Kasumi-1 (cell line): Measurements from ENCODE around the gene MFAP4.

Source experiments
- DNase-seq, 2 experiments: peaks; one replicate each; lab custom pipeline; 2025; lab: John Stamatoyannopoulos, UW

Gene MFAP4

DNA sequence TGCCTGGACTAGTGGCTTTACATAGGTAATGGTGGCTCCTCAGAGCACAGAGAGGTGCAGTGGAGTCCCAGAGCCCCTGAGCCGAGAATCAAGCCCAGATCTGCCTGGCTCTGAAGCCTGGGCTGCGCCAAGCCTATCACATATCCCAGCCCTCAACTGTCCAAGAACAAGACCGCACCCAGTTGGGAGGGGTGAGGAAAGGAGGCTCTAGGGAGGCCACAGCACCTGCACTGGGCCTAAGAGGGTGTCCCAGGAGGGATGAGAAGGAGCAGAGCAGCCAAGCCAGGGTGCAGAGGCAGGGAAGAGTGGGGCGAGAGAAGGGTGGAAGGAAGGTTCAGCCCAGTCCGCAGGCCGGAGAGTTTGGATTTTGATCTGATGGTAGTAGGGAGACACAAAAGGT lies 23.1 kb upstream of the MFAP4 start:
- no peak for DNase-seq

DNA sequence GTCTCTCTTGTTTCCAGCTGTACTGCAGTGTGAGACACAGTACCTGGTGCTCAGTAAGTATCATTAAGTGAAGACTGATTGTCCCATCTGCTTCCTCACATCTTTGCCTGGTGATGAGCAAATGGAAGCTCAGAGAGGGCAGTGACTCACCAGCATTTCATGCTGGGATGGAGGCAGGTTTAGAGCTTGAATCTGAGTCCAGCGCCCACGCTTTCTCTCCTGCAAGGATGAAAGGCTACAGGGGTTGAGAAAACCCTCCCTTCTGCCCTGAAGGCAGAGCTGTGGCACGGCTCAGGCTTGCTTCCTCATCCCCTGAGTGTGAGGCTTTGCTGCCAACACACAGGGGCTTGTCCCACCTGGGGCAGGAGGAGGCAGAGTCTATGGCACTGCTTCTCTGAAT lies 22.5 kb upstream of the MFAP4 start:
- DNase-seq = no peak

- no peak for DNase-seq
Measured at GRCh38 chr17:19409066-19409465, 22.1 kb upstream of the MFAP4 start.

- no peak for DNase-seq
Measured at GRCh38 chr17:19408346-19408710, 21.3 kb upstream of the MFAP4 start.

- no peak for DNase-seq
Measured at GRCh38 chr17:19407601-19408345, 20.8 kb upstream of the MFAP4 start.

DNA sequence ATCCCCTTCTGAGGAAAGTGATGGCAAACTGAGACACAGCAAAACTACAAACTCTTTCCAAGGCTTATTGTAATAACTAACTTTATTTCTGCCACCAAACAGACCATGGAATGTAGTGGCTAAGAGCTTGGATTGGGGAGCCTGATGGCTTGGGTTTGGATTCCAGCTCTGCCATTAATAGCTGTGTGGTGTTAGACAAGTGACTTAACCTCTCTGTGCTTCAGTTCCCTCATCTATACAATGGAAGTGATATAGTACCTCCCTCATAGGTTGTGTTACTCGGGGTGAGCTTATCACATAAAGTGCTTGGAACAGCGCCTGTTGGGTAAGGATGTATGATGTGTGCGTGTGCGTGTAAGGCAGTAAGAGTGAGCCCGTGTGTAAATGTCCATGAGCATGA lies 18.1 kb upstream of the MFAP4 start:
- DNase-seq = no peak

DNA sequence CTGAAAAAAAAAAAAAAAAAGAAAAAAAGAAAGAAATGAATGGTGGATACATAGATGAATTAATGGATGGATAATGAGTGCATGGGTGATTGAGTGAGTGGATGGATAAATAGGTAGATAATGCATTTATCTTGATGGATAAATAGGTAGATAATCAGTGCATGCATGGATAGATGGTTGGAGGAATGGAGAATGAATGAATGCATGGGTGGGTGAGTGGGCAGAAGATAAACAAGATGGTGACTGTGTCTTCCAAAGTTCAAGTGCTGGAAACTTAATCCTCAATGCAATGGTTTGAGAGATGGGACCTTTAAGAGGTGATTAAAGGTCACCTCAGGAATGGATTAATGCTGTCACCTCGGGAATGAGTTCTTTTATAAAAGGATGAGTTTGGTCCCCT lies 17.3 kb upstream of the MFAP4 start:
- DNase-seq = no peak

GRCh38 chr17:19403021-19403420 lies 16.0 kb upstream of the MFAP4 start:
- no peak for DNase-seq

DNA sequence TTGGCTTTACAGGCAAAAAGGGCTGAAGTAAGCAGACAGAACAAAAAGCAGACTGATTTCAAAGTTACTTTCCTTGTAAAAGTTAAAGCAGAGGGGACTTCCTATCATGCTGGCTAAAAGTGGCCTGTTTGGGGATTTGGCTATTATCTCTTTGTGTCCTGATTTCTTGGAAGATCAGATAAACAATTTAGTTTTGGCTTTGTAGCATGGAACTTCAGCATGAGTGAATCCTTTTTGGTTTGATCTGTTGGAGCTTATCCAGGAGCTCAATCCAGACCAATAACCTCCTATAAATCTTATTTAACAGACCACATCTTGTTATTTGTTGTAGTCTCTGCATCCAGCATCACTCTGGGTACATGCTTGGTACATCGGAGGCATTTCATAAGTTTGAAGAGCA lies 15.2 kb upstream of the MFAP4 start:
- DNase-seq = no peak

GRCh38 chr17:19401321-19402010 lies 14.5 kb upstream of the MFAP4 start:
- no peak for DNase-seq

GRCh38 chr17:19399750-19400450 lies 12.9 kb upstream of the MFAP4 start:
- DNase-seq = no peak

- peak; percentile 12 to 46 for DNase-seq
Measured at GRCh38 chr17:19398301-19399181, 11.6 kb upstream of the MFAP4 start.

DNA sequence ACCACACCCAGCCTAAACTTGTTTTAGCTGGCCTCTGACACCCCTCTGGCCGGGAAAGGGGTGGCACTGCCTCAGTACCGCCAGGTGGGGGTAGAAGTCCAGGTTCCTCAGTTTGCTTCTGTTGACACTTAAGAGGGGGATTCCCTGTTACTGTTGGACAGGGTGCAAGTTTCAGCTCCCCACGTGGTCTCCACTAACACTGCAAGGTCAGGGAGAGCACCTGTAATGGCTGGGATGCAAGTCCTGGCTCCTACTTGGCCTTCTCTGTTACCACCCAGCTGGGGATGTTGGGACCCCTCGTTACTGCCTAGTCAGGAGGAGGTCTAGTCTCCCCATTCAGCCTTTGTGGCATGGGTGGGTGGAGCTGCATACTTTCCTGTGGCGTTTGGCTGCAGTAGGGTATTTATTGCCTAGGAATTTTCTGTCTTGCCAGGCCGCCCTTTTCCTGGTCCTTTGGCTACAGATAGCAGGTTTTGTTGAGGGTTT lies 10.6 kb upstream of the MFAP4 start:
- no peak for DNase-seq

GRCh38 chr17:19392303-19392702 lies 5.3 kb upstream of the MFAP4 start:
- no peak for DNase-seq

DNA sequence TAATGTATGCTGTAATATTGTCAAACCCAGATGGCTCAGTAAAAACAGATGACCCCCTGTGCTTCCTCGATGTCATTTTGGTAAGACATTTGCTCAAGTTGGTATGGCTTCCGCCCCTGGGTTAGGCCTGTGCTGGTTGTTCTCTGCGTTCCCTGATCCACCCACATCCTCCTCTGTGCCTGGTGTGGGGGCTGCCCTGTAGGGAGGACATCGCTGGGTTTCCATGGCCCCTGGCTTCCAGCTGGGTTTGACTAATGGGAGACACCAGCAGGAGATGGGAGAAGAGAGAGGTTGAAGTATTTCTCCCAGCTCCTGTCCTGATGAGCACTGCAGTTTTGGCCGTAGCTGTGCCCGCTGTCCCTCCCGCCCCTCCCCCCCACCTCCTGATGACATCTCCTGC lies 4.4 kb upstream of the MFAP4 start:
- DNase-seq = no peak

DNA sequence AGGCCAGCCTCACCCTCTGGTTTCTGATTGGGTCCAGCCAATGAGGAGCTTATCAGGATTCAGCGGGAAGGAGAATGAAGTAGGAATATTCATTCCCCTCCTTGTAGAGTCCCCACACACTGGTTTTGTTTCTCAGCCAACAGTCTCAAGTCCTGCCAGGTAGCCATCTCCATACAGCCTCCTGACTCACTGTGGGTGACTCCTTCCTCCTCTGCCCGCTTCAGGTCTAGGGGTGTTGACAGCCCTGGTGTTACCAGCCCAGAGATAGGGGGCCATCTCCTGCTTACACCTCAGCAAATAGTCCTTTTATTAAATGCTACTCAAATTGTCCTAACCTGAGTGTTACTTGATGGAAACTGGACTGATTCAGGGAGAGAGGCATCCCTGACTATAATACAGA lies 4.0 kb upstream of the MFAP4 start:
- no peak for DNase-seq

GRCh38 chr17:19388791-19389785 lies 2.1 kb upstream of the MFAP4 start:
- no peak for DNase-seq

DNA sequence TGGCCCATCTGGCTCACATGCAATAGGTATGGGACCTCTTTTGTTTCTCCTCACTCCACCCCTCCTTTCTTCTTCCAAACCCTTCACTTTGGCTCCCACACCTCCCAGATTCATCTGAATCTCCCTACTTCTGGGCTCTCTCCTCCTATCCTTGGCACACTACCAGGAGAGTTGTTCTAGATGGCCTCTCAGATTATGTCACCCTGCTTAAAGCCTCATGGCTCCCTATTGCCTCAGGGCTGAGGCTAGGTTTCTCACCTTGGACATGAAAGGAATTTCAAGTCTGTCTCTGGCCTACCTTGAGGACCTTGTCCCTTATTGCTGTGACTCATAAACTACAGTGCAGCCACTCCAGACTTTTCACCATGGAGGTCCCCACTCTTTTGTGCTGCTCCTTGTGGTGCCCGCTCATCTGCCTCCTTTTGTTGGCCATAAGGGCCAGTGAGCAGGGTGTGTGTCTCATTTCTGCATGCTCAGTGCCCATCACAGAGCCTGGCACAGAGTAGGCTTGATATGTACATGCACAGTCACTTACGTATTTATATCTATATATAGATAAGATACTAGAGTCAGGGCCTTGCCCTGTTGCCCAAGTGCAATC lies 1.0 kb upstream of the MFAP4 start:
- DNase-seq = no peak

- peak; percentile 13 to 29 for DNase-seq
Measured at GRCh38 chr17:19386051-19386929, 700 bp downstream of the MFAP4 start.
